Endothelial cell of umbilical vein (primary cell): ENCODE measurements around the gene PNPLA6. TPM values are rescaled to one million over a fixed set of nuclear protein-coding genes. Genes with fewer than 3 reads are reported as not detected.

Experiments used
- BruUV-seq: library from RNA; stranded (reverse); fragments of 400-500 nt; replicated peaks from 2 replicates; lab custom pipeline; 2021; lab: Mats Ljungman, UMichigan
- CTCF ChIA-PET: fragments of 300-600, 350-600 bp; sonication (Branson Sonifier 250); formaldehyde crosslinking; loops from one replicate; lab custom pipeline; 2021; ENCODE audit warnings: antibody characterized with exemption, inconsistent platforms; lab: Charles Lee
- POLR2A ChIA-PET: fragments of 300-600, 350-600 bp; sonication (Branson Sonifier 250); formaldehyde crosslinking; loops from one replicate; lab custom pipeline; 2021; ENCODE audit warnings: antibody characterized with exemption, inconsistent platforms; lab: Charles Lee
- DNase-seq: peaks from one replicate; pipeline ENCODE4 v3.0.0-alpha.2; 2011; ENCODE audit warnings: low read depth, low spot score
- FAIRE-seq: peaks from 2 replicates; lab custom pipeline; 2011; peaks lifted over from hg19 to GRCh38; lab: Jason Lieb, UNC
- H2AFZ ChIP-seq: 2 replicates; pipeline ENCODE4 v1.6.0; 2012; ENCODE audit warnings: low read depth, low read length, control low read depth, inconsistent platforms
- H3K27ac ChIP-seq: 2 replicates; pipeline ENCODE4 v1.5.1; 2011; ENCODE audit warnings: low read depth, mild to moderate bottlenecking, control low read depth, low read length, moderate library complexity; ENCODE audit not compliant: insufficient read depth
- H3K27me3 ChIP-seq, 2 experiments: 2 replicates each; pipeline versions ENCODE4 v1.6.0 to v1.6.1; 2011; ENCODE audit warnings: low read length in 2 of 2, mixed read lengths in 1 of 2; ENCODE audit not compliant: control insufficient read depth in 2 of 2, insufficient read depth in 2 of 2
- H3K36me3 ChIP-seq, 2 experiments: 2 replicates in 1 of 2; 3 replicates in 1 of 2; pipeline ENCODE4 v1.5.1; 2011; ENCODE audit warnings: low read length in 2 of 2, mild to moderate bottlenecking in 1 of 2, moderate library complexity in 1 of 2; ENCODE audit not compliant: control insufficient read depth in 2 of 2, insufficient read depth in 2 of 2; ENCODE audit errors: extremely low read depth in 1 of 2
- H3K4me1 ChIP-seq: 3 replicates; pipeline ENCODE4 v1.5.1; 2011; ENCODE audit warnings: mild to moderate bottlenecking, low read length; ENCODE audit not compliant: control insufficient read depth, insufficient read depth; ENCODE audit errors: extremely low read depth
- H3K4me2 ChIP-seq: 2 replicates; pipeline ENCODE4 v1.6.1; 2011; ENCODE audit warnings: low read length, control low read depth, mixed read lengths; ENCODE audit not compliant: insufficient read depth
- H3K4me3 ChIP-seq, 3 experiments: fragments of 200-600 bp in 1 of 3; sonication (generic), shearing (Covaris generic) in 1 of 3; replicated peaks in 1 of 3; 2 replicates each; pipeline ENCODE4 v1.5.1; 2011 to 2016; ENCODE audit warnings: control low read depth in 3 of 3, low read length in 3 of 3, mild to moderate bottlenecking in 2 of 3, inconsistent platforms in 1 of 3, low read depth in 1 of 3, moderate library complexity in 1 of 3; ENCODE audit not compliant: insufficient read depth in 1 of 3
- H3K79me2 ChIP-seq: 2 replicates; pipeline ENCODE4 v1.6.0; 2012; ENCODE audit warnings: low read length, inconsistent platforms; ENCODE audit not compliant: control insufficient read depth, insufficient read depth
- H3K9ac ChIP-seq: replicated peaks from 2 replicates; pipeline ENCODE3; 2011; ENCODE audit warnings: low read length, control low read depth; ENCODE audit not compliant: insufficient read depth; ENCODE audit errors: extremely low read depth
- H3K9me1 ChIP-seq: replicated peaks from 3 replicates; pipeline ENCODE4 v1.6.0; 2011; ENCODE audit warnings: mild to moderate bottlenecking, low read length; ENCODE audit not compliant: control insufficient read depth, insufficient read depth; ENCODE audit errors: extremely low read depth
- H3K9me3 ChIP-seq: replicated peaks from 2 replicates; pipeline ENCODE4 v1.5.1; 2012; ENCODE audit warnings: low read length, inconsistent platforms; ENCODE audit not compliant: control insufficient read depth, insufficient read depth
- H4K20me1 ChIP-seq: replicated peaks from 2 replicates; pipeline ENCODE3; 2011; ENCODE audit warnings: mild to moderate bottlenecking, low read length; ENCODE audit not compliant: control insufficient read depth, insufficient read depth; ENCODE audit errors: extremely low read depth
- CTCF ChIP-seq, 2 donors: IDR thresholded peaks; 1 replicate in 1 of 2; 2 replicates in 1 of 2; pipeline ENCODE4 v1.5.1; 2011; ENCODE audit warnings: low read length in 2 of 2, mild to moderate bottlenecking in 2 of 2, moderate library complexity in 2 of 2, control low read depth in 1 of 2, inconsistent platforms in 1 of 2, low read depth in 1 of 2; ENCODE audit not compliant: insufficient read depth in 1 of 2; ENCODE audit errors: extremely low read depth in 1 of 2
- EZH2 ChIP-seq: IDR thresholded peaks from 2 replicates; pipeline ENCODE4 v1.6.1; 2012; ENCODE audit warnings: borderline replicate concordance, low read depth, mild to moderate bottlenecking, moderate library complexity, low read length, inconsistent platforms; ENCODE audit not compliant: severe bottlenecking
- FOS ChIP-seq: IDR thresholded peaks from 2 replicates; pipeline ENCODE4 v1.6.1; 2011; ENCODE audit warnings: mild to moderate bottlenecking, low read length, moderate library complexity, borderline replicate concordance; ENCODE audit not compliant: insufficient read depth
- GATA2 ChIP-seq: IDR thresholded peaks from 2 replicates; pipeline ENCODE4 v1.7.0; 2011; ENCODE audit warnings: low read depth, mild to moderate bottlenecking, moderate library complexity, mixed read lengths, low read length; ENCODE audit not compliant: insufficient read length, insufficient read depth
- JUN ChIP-seq: IDR thresholded peaks from 2 replicates; pipeline ENCODE4 v1.6.1; 2011; ENCODE audit warnings: borderline replicate concordance, low read depth; ENCODE audit not compliant: insufficient read length, insufficient read depth
- MAX ChIP-seq: IDR thresholded peaks from 2 replicates; pipeline ENCODE4 v1.6.1; 2011; ENCODE audit not compliant: insufficient read depth, insufficient read length
- MYC ChIP-seq: IDR thresholded peaks from one replicate; pipeline ENCODE4 v1.6.1; 2011; ENCODE audit warnings: mild to moderate bottlenecking, low read depth, low read length
- POLR2A ChIP-seq: IDR thresholded peaks from 2 replicates; pipeline ENCODE4 v1.6.1; 2012; ENCODE audit warnings: low read depth, mild to moderate bottlenecking, control low read depth, low read length
- POLR2AphosphoS5 ChIP-seq: IDR thresholded peaks from 2 replicates; pipeline ENCODE4 v1.6.1; 2012; ENCODE audit warnings: low read depth, mild to moderate bottlenecking, control low read depth, low read length, moderate library complexity; ENCODE audit not compliant: insufficient read depth
- dilution Hi-C: fragments of 300-500 bp; cut with MboI; formaldehyde crosslinking; loops from one replicate; pipeline ENCODE4 v1.15.0; 2019; ENCODE audit warnings: low sequenced_read_pairs; ENCODE audit not compliant: extremely low pct_ligation_motif_present
- intact Hi-C: fragments of 100-400 bp; cut with micrococcal nuclease; formaldehyde crosslinking; loops from one replicate; pipeline ENCODE4 v1.10.0; 2022
- polyA plus RNA-seq, 4 experiments: library from polyadenylated mRNA; depleted of rRNA in 3 of 4; stranded (reverse) in 3 of 4; unstranded in 1 of 4; fragments of >200 nt; gene quantifications; 2 replicates each; pipeline versions ENCODE4 v1.2.1 to v1.2.3, GENCODE V29; 2011 to 2012; ENCODE audit warnings: missing spikeins in 1 of 4
- total RNA-seq: library from RNA; stranded (reverse); gene quantifications from 2 replicates; pipeline ENCODE4 v1.2.3, GENCODE V29; 2021

The PNPLA6 gene
- total and polyA plus RNA-seq, 2 donors (not counting 3 experiments of a cell fraction or from before 2014, with no cell fraction given), result 106 to 164 TPM

- dilution Hi-C loops, result no loop called here
- H3K9ac ChIP-seq, result no peak overlapping the region
- ChIA-PET POLR2A (no interaction called here), CTCF (interaction anchor here (1.2 to 3.4 kb wide), 3 partner anchors 8 to 151 kb away, joined by 3 to 20 read pairs (median 5); a partner anchor contains a TSS)
- TF ChIP-seq MYC (no peak), GATA2 (no peak), FOS (no peak), MAX (no peak), POLR2A (no peak), CTCF (IDR thresholded peaks at IDR 0.05; ENCODE audit: extremely low read depth in 1 of 2, insufficient read depth in 1 of 2, low read depth in 1 of 2, low read length in 2 of 2) (no peak), EZH2 (no peak), POLR2AphosphoS5 (no peak), JUN (no peak)
- H3K4me1 ChIP-seq, result no peaks in the 10 kb centered on the region
- H3K9me1 ChIP-seq, result no peaks in the 10 kb centered on the region
- no peaks in the 10 kb centered on the region for H3K36me3 ChIP-seq
- intact Hi-C loops, result no loop called here
- no peak for FAIRE-seq
- H2AFZ ChIP-seq, result no peak overlapping the region
- no peaks in the 10 kb centered on the region for H3K79me2 ChIP-seq
- H4K20me1 ChIP-seq, result no peaks in the 10 kb centered on the region
- H3K4me2 ChIP-seq, result no peak overlapping the region
- peaks cover 0 to 4% of the 10 kb centered on the region in 2 experiments for H3K27me3 ChIP-seq
- H3K27ac ChIP-seq, result no peak overlapping the region
- BruUV-seq, result no TSS peak
- DNase-seq, result no peak
- no peaks in the 10 kb centered on the region for H3K9me3 ChIP-seq
- H3K4me3 ChIP-seq, result no peak overlapping the region
These were observed 30.2 kb upstream of the PNPLA6 start for GRCh38 chr19:7505288-7505681.
